Cardiac muscle cell (in vitro differentiated cells and primary cell): Measurements from ENCODE around the gene TK1. TPM values are rescaled to one million over a fixed set of nuclear protein-coding genes. Genes with fewer than 3 reads are reported as not detected.

Source experiments
- DNase-seq, 2 donors: peaks; one replicate each; pipeline versions ENCODE4 v3.0.0 to v3.0.0-alpha.2; 2010 to 2017; ENCODE audit warnings: low read depth in 1 of 2, low spot score in 1 of 2
- H3K27ac ChIP-seq: fragments of 200-600 bp; sonication (generic); 2 replicates; pipeline ENCODE4 v1.5.1; 2016
- H3K27me3 ChIP-seq: fragments of 200-600 bp; sonication (generic); 2 replicates; pipeline ENCODE4 v1.6.0; 2016; ENCODE audit warnings: control low read depth
- H3K36me3 ChIP-seq: fragments of 200-600 bp; sonication (generic); 2 replicates; pipeline ENCODE4 v1.5.1; 2016; ENCODE audit warnings: control low read depth
- H3K4me1 ChIP-seq: fragments of 200-600 bp; sonication (generic); 2 replicates; pipeline ENCODE4 v1.8.1; 2017; ENCODE audit warnings: low read depth, mild to moderate bottlenecking, mixed run types
- H3K4me3 ChIP-seq: fragments of 200-600 bp; sonication (generic); 2 replicates; pipeline ENCODE4 v1.5.1; 2016; ENCODE audit warnings: mild to moderate bottlenecking
- H3K9me3 ChIP-seq: fragments of 200-600 bp; sonication (generic); 2 replicates; pipeline ENCODE4 v1.5.1; 2017; ENCODE audit warnings: low read depth, mild to moderate bottlenecking, control low read depth
- CTCF ChIP-seq: IDR thresholded peaks from 2 replicates; pipeline ENCODE4 v1.5.1; 2012; ENCODE audit warnings: low read depth, mild to moderate bottlenecking, low read length
- polyA plus RNA-seq: library from polyadenylated mRNA; unstranded; fragments of >200 nt; fragmentation: Nextera tagmentation; extraction: Ambion mirVana; gene quantifications from 2 replicates; pipeline ENCODE4 v1.2.1, GENCODE V29; 2016
- total RNA-seq: library from RNA; depleted of rRNA; stranded (reverse); fragments of >200 nt; gene quantifications from 2 replicates; pipeline ENCODE4 v1.2.3, GENCODE V29; 2016

Gene TK1
- total and polyA plus RNA-seq, 2 experiments from 2014 or later, result 21.1 to 57.5 TPM

GRCh38 chr17:78154903-78155811 lies 31.7 kb downstream of the TK1 start:
- Histone ChIP-seq H3K27ac (no peak overlapping the region), H3K36me3 (no peaks in the 10 kb centered on the region), H3K27me3 (no peaks in the 10 kb centered on the region), H3K9me3 (no peaks in the 10 kb centered on the region), H3K4me1 (no peaks in the 10 kb centered on the region), H3K4me3 (no peak overlapping the region)
- peak in 1 of 2 donors; percentile 21 for DNase-seq
- TF ChIP-seq CTCF, result no peak

GRCh38 chr17:78151514-78152008 lies 35.3 kb downstream of the TK1 start:
- H3K4me3 ChIP-seq, result no peak overlapping the region
- peak in 1 of 2 donors; percentile 59 for DNase-seq
- H3K36me3 ChIP-seq, result no peaks in the 10 kb centered on the region
- H3K4me1 ChIP-seq, result no peaks in the 10 kb centered on the region
- no peaks in the 10 kb centered on the region for H3K27me3 ChIP-seq
- no peaks in the 10 kb centered on the region for H3K9me3 ChIP-seq
- no peak overlapping the region for H3K27ac ChIP-seq
- no peak for TF ChIP-seq CTCF

GRCh38 chr17:78148286-78149016 lies 38.4 kb downstream of the TK1 start:
- Histone ChIP-seq H3K36me3 (no peaks in the 10 kb centered on the region), H3K4me3 (no peak overlapping the region), H3K9me3 (no peaks in the 10 kb centered on the region), H3K27ac (no peak overlapping the region), H3K27me3 (no peaks in the 10 kb centered on the region), H3K4me1 (peaks cover 19% of the 10 kb centered on the region)
- DNase-seq, result no peak
- no peak for TF ChIP-seq CTCF

GRCh38 chr17:78147315-78147998 lies 39.4 kb downstream of the TK1 start:
- no peaks in the 10 kb centered on the region for H3K27me3 ChIP-seq
- H3K9me3 ChIP-seq, result no peaks in the 10 kb centered on the region
- no peak for DNase-seq
- H3K4me3 ChIP-seq, result no peak overlapping the region
- no peak overlapping the region for H3K27ac ChIP-seq
- no peak for TF ChIP-seq CTCF
- no peaks in the 10 kb centered on the region for H3K36me3 ChIP-seq
- H3K4me1 ChIP-seq, result peaks cover 22% of the 10 kb centered on the region

GRCh38 chr17:78146881-78147280 lies 40.0 kb downstream of the TK1 start:
- H3K27me3 ChIP-seq, result no peaks in the 10 kb centered on the region
- H3K36me3 ChIP-seq, result no peaks in the 10 kb centered on the region
- no peak overlapping the region for H3K4me3 ChIP-seq
- H3K4me1 ChIP-seq, result peaks cover 22% of the 10 kb centered on the region
- no peak for DNase-seq
- no peaks in the 10 kb centered on the region for H3K9me3 ChIP-seq
- no peak overlapping the region for H3K27ac ChIP-seq
- TF ChIP-seq CTCF, result no peak
